Liver (tissue), 9 donors: ENCODE measurements around the gene FOXN3. TPM values are rescaled to one million over a fixed set of nuclear protein-coding genes. Genes with fewer than 3 reads are reported as not detected.

ENCODE experiments used
- DNase-seq: peaks from one replicate; pipeline ENCODE4 v3.0.0-alpha.2; 2017; ENCODE audit warnings: low spot score
- H3K27ac ChIP-seq, 2 donors: one replicate each; pipeline ENCODE4 v1.7.0; 2013; ENCODE audit warnings: inconsistent platforms in 2 of 2, low read length in 2 of 2, control low read depth in 1 of 2, low read depth in 1 of 2, mild to moderate bottlenecking in 1 of 2
- H3K27me3 ChIP-seq, 4 donors: one replicate each; pipeline versions ENCODE4 v1.6.1 to v1.7.0; 2013; ENCODE audit warnings: low read length in 3 of 4, inconsistent platforms in 1 of 4, mild to moderate bottlenecking in 1 of 4, moderate library complexity in 1 of 4; ENCODE audit not compliant: control insufficient read depth in 4 of 4, insufficient read depth in 4 of 4
- H3K36me3 ChIP-seq, 4 donors: one replicate each; pipeline versions ENCODE4 v1.6.1 to v1.7.0; 2013; ENCODE audit warnings: low read length in 3 of 4, mild to moderate bottlenecking in 3 of 4, low read depth in 1 of 4, moderate library complexity in 1 of 4; ENCODE audit not compliant: control insufficient read depth in 4 of 4, insufficient read depth in 3 of 4
- H3K4me1 ChIP-seq, 4 donors: one replicate each; pipeline versions ENCODE4 v1.6.1 to v1.7.0; 2013; ENCODE audit warnings: low read length in 3 of 4, mild to moderate bottlenecking in 3 of 4, moderate library complexity in 1 of 4; ENCODE audit not compliant: control insufficient read depth in 4 of 4, insufficient read depth in 4 of 4
- H3K4me3 ChIP-seq, 3 donors: one replicate each; pipeline versions ENCODE4 v1.6.1 to v1.7.0; 2013; ENCODE audit warnings: low read length in 3 of 3, control low read depth in 1 of 3, low read depth in 1 of 3, mild to moderate bottlenecking in 1 of 3
- H3K9ac ChIP-seq, 2 donors: one replicate each; pipeline ENCODE4 v1.7.0; 2013; ENCODE audit warnings: low read length in 2 of 2, mild to moderate bottlenecking in 2 of 2, moderate library complexity in 2 of 2, control low read depth in 1 of 2, low read depth in 1 of 2
- H3K9me3 ChIP-seq, 4 donors: one replicate each; pipeline versions ENCODE4 v1.6.1 to v1.7.0; 2013; ENCODE audit warnings: low read length in 3 of 4; ENCODE audit not compliant: control insufficient read depth in 4 of 4
- EGR1 ChIP-seq, 2 donors: IDR thresholded peaks; 2 replicates each; pipeline ENCODE4 v1.6.1; 2016 to 2018; ENCODE audit warnings: antibody characterized with exemption in 2 of 2, low read depth in 2 of 2
- FOXA1 ChIP-seq: IDR thresholded peaks from 2 replicates; pipeline ENCODE4 v1.6.1; 2016; ENCODE audit warnings: antibody characterized with exemption
- FOXA2 ChIP-seq: IDR thresholded peaks from 2 replicates; pipeline ENCODE4 v1.6.1; 2016; ENCODE audit warnings: antibody characterized with exemption
- GABPA ChIP-seq, 2 donors: IDR thresholded peaks in 1 of 2; conservative IDR thresholded peaks in 1 of 2; 2 replicates each; pipeline ENCODE4 v1.6.1; 2016; ENCODE audit warnings: antibody characterized with exemption in 2 of 2, mild to moderate bottlenecking in 1 of 2, moderate library complexity in 1 of 2
- HNF4A ChIP-seq, 2 donors: conservative IDR thresholded peaks; 2 replicates each; pipeline ENCODE4 v1.6.1; 2016; ENCODE audit warnings: antibody characterized with exemption in 2 of 2, mild to moderate bottlenecking in 2 of 2
- HNF4G ChIP-seq: IDR thresholded peaks from 2 replicates; pipeline ENCODE4 v1.6.1; 2016; ENCODE audit warnings: antibody characterized with exemption
- JUND ChIP-seq, 2 donors: IDR thresholded peaks; 2 replicates each; pipeline ENCODE4 v1.6.1; 2016; ENCODE audit warnings: antibody characterized with exemption in 2 of 2
- NR2F2 ChIP-seq: IDR thresholded peaks from 2 replicates; pipeline ENCODE4 v1.6.1; 2016; ENCODE audit warnings: antibody characterized with exemption
- RXRA ChIP-seq, 2 donors: IDR thresholded peaks; 2 replicates each; pipeline ENCODE4 v1.6.1; 2017 to 2018; ENCODE audit warnings: antibody characterized with exemption in 2 of 2, mild to moderate bottlenecking in 1 of 2
- SP1 ChIP-seq: IDR thresholded peaks from 2 replicates; pipeline ENCODE4 v1.6.1; 2018; ENCODE audit warnings: antibody characterized with exemption, mild to moderate bottlenecking
- TAF1 ChIP-seq: conservative IDR thresholded peaks from 2 replicates; pipeline ENCODE4 v1.6.1; 2016; ENCODE audit warnings: antibody characterized with exemption, mild to moderate bottlenecking
- YY1 ChIP-seq: IDR thresholded peaks from 2 replicates; pipeline ENCODE4 v1.6.1; 2016; ENCODE audit warnings: antibody characterized with exemption, mild to moderate bottlenecking
- WGBS: extraction: QIAGEN DNeasy Blood & Tissue Kit; methylation state at CpG from one replicate; pipeline ENCODE4 v1.1.7; 2013; 5-methylcytosine and 5-hydroxymethylcytosine counted together
- polyA plus RNA-seq, 2 donors: library from polyadenylated mRNA; stranded (reverse) in 1 of 2; unstranded in 1 of 2; fragments of 200-250 nt in 1 of 2; fragments of >200 nt in 1 of 2; fragmentation: Nextera tagmentation in 1 of 2; extraction: Ambion mirVana in 1 of 2; gene quantifications; one replicate each; pipeline versions ENCODE4 v1.2.1 to v1.2.3, GENCODE V29; 2013 to 2015
- total RNA-seq, 2 donors: library from RNA; depleted of rRNA; stranded (reverse); fragments of >200 nt; gene quantifications; one replicate each; pipeline ENCODE4 v1.2.3, GENCODE V29; 2014
- TF ChIP-seq, protein P1 (sequence below): IDR thresholded peaks from 2 replicates; pipeline ENCODE4 v1.6.1; 2016; ENCODE audit warnings: antibody characterized with exemption
- TF ChIP-seq, protein P2 (sequence below): IDR thresholded peaks from 2 replicates; pipeline ENCODE4 v1.6.1; 2016; ENCODE audit warnings: antibody characterized with exemption
- TF ChIP-seq, protein P3 (sequence below): IDR thresholded peaks from 2 replicates; pipeline ENCODE4 v1.6.1; 2016; ENCODE audit warnings: antibody characterized with exemption, mild to moderate bottlenecking
- TF ChIP-seq, protein P4 (sequence below): fragments of 150-350 bp; IDR thresholded peaks from 2 replicates; pipeline ENCODE4 v1.5.1; 2017; ENCODE audit warnings: improper control_type of control experiment, low read depth, low read length; ENCODE audit not compliant: missing input control
- donor health status: healthy.
- donor health status: healthy.
- donor health status: healthy.
- donor health status: healthy.
- donor health status: healthy.

The FOXN3 gene
- total and polyA plus RNA-seq, 4 donors, result 17.8 to 44.8 (median 35.3) TPM

DNA sequence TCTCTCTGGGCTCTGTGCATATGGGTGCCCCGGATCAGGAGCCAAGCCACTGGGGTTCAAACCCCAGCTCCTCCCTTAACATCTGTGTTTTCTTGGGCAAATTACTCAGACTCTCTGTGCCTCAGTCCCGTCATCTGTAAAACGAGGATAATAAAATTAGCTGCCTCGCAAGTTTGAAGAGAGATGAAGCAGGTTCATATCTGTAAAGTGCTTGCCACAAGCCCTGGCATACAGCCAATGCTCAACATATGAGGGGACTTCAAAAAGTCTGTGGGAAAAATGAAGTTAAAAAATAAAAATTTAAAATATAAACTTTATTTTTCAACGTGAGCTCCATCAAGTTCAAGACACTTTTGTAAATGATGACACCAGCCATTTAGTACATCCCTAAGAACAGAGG lies 276.7 kb downstream of the FOXN3 start:
- H3K4me3 ChIP-seq, result no peak overlapping the region
- 58% methylated on average over 5 of the region's 5 CpGs for WGBS
- peaks cover 0 to 6% (median 0%) of the 10 kb centered on the region in 4 donors for H3K9me3 ChIP-seq
- DNase-seq, result no peak
- no peaks in the 10 kb centered on the region for H3K36me3 ChIP-seq
- H3K27me3 ChIP-seq, result no peaks in the 10 kb centered on the region
- H3K27ac ChIP-seq, result no peak overlapping the region
- H3K9ac ChIP-seq, result no peak overlapping the region
- TF ChIP-seq, protein P1, sequence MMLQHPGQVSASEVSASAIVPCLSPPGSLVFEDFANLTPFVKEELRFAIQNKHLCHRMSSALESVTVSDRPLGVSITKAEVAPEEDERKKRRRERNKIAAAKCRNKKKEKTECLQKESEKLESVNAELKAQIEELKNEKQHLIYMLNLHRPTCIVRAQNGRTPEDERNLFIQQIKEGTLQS, result no peak
- no peaks in the 10 kb centered on the region for H3K4me1 ChIP-seq

DNA sequence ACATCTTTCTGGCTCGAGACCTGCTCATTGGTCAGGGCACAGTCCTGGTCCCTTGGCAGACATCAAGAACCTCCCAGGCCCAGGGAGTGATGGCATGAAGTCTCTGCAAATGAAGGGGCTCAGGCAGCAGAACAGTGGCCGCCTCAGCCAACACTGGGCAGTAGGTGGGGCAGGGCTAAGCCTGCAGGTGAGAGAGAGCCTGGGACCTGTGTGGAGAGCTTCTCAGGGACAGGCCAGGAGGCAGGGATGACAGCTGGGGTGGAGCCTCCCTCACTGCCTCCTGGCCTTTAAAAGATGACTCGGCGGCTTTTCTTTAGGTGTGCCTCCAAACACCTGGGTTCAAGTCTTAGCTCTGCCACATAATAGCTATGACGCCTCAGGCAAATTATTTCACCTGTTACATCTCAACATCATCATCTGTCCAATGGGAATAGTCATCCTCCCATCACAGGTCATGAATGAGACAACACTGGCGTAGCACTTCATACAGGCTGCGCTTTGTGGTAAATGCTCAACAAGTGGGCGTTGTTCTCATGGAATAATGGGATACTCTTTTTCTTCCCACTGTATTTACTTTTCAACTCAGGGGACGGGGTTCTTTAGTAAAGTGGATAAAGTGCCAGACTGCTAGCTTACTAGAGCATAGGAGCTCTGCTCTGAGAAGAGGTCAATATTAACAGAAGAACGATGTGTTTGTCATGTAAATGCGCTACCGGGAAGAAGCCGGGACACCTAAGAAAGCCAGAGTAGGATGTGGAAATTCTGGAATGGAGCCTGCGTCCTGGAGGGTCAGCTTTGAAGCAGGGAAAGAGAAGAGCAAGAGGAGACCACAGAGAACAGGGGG lies 277.4 kb downstream of the FOXN3 start:
- H3K36me3 ChIP-seq, result no peaks in the 10 kb centered on the region
- no peaks in the 10 kb centered on the region for H3K4me1 ChIP-seq
- WGBS, result 69% methylated on average over 14 of the region's 14 CpGs
- no peak overlapping the region for H3K4me3 ChIP-seq
- no peak overlapping the region for H3K27ac ChIP-seq
- no peaks in the 10 kb centered on the region for H3K27me3 ChIP-seq
- H3K9me3 ChIP-seq, result peaks cover 0 to 6% (median 0%) of the 10 kb centered on the region in 4 donors
- TF ChIP-seq JUND (IDR thresholded peaks at IDR 0.05), result no peak
- TF ChIP-seq, protein P2, sequence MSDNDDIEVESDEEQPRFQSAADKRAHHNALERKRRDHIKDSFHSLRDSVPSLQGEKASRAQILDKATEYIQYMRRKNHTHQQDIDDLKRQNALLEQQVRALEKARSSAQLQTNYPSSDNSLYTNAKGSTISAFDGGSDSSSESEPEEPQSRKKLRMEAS, result no peak
- no peak for TF ChIP-seq GABPA (IDR thresholded peaks at IDR 0.05 in 1 of 2, conservative IDR thresholded peaks at IDR 0.05 in 1 of 2)
- TF ChIP-seq, protein P1, result no peak
- no peak for TF ChIP-seq HNF4A (conservative IDR thresholded peaks at IDR 0.05)
- TF ChIP-seq SP1, result no peak
- no peak for TF ChIP-seq EGR1 (IDR thresholded peaks at IDR 0.05; ENCODE audit: low read depth in 2 of 2)
- TF ChIP-seq FOXA2, result no peak
- no peak for TF ChIP-seq NR2F2
- TF ChIP-seq RXRA (IDR thresholded peaks at IDR 0.05), result no peak
- TF ChIP-seq HNF4G, result no peak
- TF ChIP-seq, protein P3, sequence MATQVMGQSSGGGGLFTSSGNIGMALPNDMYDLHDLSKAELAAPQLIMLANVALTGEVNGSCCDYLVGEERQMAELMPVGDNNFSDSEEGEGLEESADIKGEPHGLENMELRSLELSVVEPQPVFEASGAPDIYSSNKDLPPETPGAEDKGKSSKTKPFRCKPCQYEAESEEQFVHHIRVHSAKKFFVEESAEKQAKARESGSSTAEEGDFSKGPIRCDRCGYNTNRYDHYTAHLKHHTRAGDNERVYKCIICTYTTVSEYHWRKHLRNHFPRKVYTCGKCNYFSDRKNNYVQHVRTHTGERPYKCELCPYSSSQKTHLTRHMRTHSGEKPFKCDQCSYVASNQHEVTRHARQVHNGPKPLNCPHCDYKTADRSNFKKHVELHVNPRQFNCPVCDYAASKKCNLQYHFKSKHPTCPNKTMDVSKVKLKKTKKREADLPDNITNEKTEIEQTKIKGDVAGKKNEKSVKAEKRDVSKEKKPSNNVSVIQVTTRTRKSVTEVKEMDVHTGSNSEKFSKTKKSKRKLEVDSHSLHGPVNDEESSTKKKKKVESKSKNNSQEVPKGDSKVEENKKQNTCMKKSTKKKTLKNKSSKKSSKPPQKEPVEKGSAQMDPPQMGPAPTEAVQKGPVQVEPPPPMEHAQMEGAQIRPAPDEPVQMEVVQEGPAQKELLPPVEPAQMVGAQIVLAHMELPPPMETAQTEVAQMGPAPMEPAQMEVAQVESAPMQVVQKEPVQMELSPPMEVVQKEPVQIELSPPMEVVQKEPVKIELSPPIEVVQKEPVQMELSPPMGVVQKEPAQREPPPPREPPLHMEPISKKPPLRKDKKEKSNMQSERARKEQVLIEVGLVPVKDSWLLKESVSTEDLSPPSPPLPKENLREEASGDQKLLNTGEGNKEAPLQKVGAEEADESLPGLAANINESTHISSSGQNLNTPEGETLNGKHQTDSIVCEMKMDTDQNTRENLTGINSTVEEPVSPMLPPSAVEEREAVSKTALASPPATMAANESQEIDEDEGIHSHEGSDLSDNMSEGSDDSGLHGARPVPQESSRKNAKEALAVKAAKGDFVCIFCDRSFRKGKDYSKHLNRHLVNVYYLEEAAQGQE, result no peak
- TF ChIP-seq YY1, result no peak
- TF ChIP-seq, protein P4, sequence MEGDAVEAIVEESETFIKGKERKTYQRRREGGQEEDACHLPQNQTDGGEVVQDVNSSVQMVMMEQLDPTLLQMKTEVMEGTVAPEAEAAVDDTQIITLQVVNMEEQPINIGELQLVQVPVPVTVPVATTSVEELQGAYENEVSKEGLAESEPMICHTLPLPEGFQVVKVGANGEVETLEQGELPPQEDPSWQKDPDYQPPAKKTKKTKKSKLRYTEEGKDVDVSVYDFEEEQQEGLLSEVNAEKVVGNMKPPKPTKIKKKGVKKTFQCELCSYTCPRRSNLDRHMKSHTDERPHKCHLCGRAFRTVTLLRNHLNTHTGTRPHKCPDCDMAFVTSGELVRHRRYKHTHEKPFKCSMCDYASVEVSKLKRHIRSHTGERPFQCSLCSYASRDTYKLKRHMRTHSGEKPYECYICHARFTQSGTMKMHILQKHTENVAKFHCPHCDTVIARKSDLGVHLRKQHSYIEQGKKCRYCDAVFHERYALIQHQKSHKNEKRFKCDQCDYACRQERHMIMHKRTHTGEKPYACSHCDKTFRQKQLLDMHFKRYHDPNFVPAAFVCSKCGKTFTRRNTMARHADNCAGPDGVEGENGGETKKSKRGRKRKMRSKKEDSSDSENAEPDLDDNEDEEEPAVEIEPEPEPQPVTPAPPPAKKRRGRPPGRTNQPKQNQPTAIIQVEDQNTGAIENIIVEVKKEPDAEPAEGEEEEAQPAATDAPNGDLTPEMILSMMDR, result no peak
- TF ChIP-seq TAF1, result no peak
- no peak for TF ChIP-seq FOXA1
- no peak for DNase-seq
- no peak overlapping the region for H3K9ac ChIP-seq
